Lower leg skin (tissue), 4 donors: Measurements from ENCODE around the gene RAPH1. TPM values are rescaled to one million over a fixed set of nuclear protein-coding genes. Genes with fewer than 3 reads are reported as not detected.

Experiments used
- DNase-seq, 2 donors: peaks; one replicate each; pipeline ENCODE4 v3.0.0-alpha.2; 2019; ENCODE audit warnings: low spot score in 2 of 2
- H3K4me3 ChIP-seq: fragments of 200-600 bp; sonication (generic); 2 replicates; pipeline ENCODE4 v1.5.1; 2017; ENCODE audit warnings: mild to moderate bottlenecking, low read depth; ENCODE audit not compliant: poor library complexity, severe bottlenecking
- CTCF ChIP-seq, 3 donors: fragments of 450-650 bp; IDR thresholded peaks; one replicate each; pipeline ENCODE4 v1.5.1; 2016; ENCODE audit warnings: antibody characterized with exemption in 3 of 3, mild to moderate bottlenecking in 3 of 3, moderate library complexity in 2 of 3
- POLR2A ChIP-seq, 2 donors: fragments of 450-650 bp; IDR thresholded peaks; one replicate each; pipeline ENCODE4 v1.6.1; 2016 to 2017; ENCODE audit warnings: antibody characterized with exemption in 2 of 2, mild to moderate bottlenecking in 1 of 2, moderate library complexity in 1 of 2
- WGBS, 2 donors: methylation state at CpG; one replicate each; pipeline ENCODE4 v1.1.5; 2018; 5-methylcytosine and 5-hydroxymethylcytosine counted together
- intact Hi-C: fragments of 100-400 bp; cut with DNase I; formaldehyde crosslinking; loops from one replicate; pipeline ENCODE4 v1.15.0; 2023; ENCODE audit warnings: low total_unique reads
- total RNA-seq, 4 donors: library from RNA; depleted of rRNA; stranded (reverse); fragments of >200 nt; gene quantifications; one replicate each; pipeline ENCODE4 v1.1.0, GENCODE V29; 2016

The RAPH1 gene
- total RNA-seq, 4 donors from 2014 or later, result 32.2 to 148 (median 67.7) TPM

GRCh38 chr2:203566161-203566560 lies 31.1 kb upstream of the RAPH1 start:
- intact Hi-C loops, result no loop called here
- no peak for TF ChIP-seq CTCF (IDR thresholded peaks at IDR 0.05)
- TF ChIP-seq POLR2A (IDR thresholded peaks at IDR 0.05), result no peak
- no peak for DNase-seq
- H3K4me3 ChIP-seq, result no peak overlapping the region
- 87 to 94% methylated on average over 4 of the region's 4 CpGs for WGBS, 2 donors

- TF ChIP-seq POLR2A (IDR thresholded peaks at IDR 0.05), result no peak
- TF ChIP-seq CTCF (IDR thresholded peaks at IDR 0.05), result no peak
- intact Hi-C loops, result no loop called here
- no peak for DNase-seq
- no peak overlapping the region for H3K4me3 ChIP-seq
These were observed 30.0 kb upstream of the RAPH1 start for GRCh38 chr2:203565076-203565475.

- WGBS, 2 donors, result 79 to 80% methylated on average over 2 of the region's 2 CpGs
These were observed 27.2 kb upstream of the RAPH1 start for GRCh38 chr2:203562268-203562667.

GRCh38 chr2:203559641-203560040 lies 24.5 kb upstream of the RAPH1 start:
- intact Hi-C loops, result no loop called here
- no peak for TF ChIP-seq CTCF (IDR thresholded peaks at IDR 0.05)
- TF ChIP-seq POLR2A (IDR thresholded peaks at IDR 0.05), result no peak
- 0 to 93% methylated on average over 1 of the region's 1 CpG for WGBS, 2 donors
- H3K4me3 ChIP-seq, result no peak overlapping the region
- DNase-seq, result no peak

More at GRCh38 chr2:203562268-203562667, 27.2 kb upstream of the RAPH1 start:
- intact Hi-C loops, result no loop called here
- DNase-seq, result no peak
- H3K4me3 ChIP-seq, result no peak overlapping the region
- TF ChIP-seq POLR2A (IDR thresholded peaks at IDR 0.05), result no peak
- TF ChIP-seq CTCF (IDR thresholded peaks at IDR 0.05), result no peak

- 95 to 100% methylated on average over 1 of the region's 1 CpG for WGBS, 2 donors
- intact Hi-C loops, result no loop called here
- no peak overlapping the region for H3K4me3 ChIP-seq
- no peak for DNase-seq
- TF ChIP-seq POLR2A (IDR thresholded peaks at IDR 0.05) (no peak), CTCF (IDR thresholded peaks at IDR 0.05) (no peak)
These were observed 18.7 kb upstream of the RAPH1 start for GRCh38 chr2:203553784-203554183.

- no peak for DNase-seq
- intact Hi-C loops, result no loop called here
- H3K4me3 ChIP-seq, result no peak overlapping the region
These were observed 16.7 kb upstream of the RAPH1 start for GRCh38 chr2:203551778-203552177.

More at GRCh38 chr2:203551778-203552177, 16.7 kb upstream of the RAPH1 start:
- WGBS, 2 donors, result 57 to 59% methylated on average over 3 of the region's 3 CpGs
- no peak for TF ChIP-seq POLR2A (IDR thresholded peaks at IDR 0.05)
- no peak for TF ChIP-seq CTCF (IDR thresholded peaks at IDR 0.05)
